HG03442 (cell line): Measurements from ENCODE around the gene XRCC2.
A peak's percentile ranks its signal among the peaks of the same experiment; 100 is the strongest.
"Not testable (repeated sequence)": the region's sequence is repeated elsewhere in the genome, so short reads cannot be mapped to it uniquely, and the experiment has no call there.

ENCODE experiments used
- ATAC-seq: cut with Tn5 transposase; IDR thresholded peaks from one replicate; pipeline ENCODE4 v1.9.1; 2021; ENCODE audit warnings: mild to moderate bottlenecking, moderate library complexity; ENCODE audit not compliant: unreplicated experiment

The XRCC2 gene

DNA sequence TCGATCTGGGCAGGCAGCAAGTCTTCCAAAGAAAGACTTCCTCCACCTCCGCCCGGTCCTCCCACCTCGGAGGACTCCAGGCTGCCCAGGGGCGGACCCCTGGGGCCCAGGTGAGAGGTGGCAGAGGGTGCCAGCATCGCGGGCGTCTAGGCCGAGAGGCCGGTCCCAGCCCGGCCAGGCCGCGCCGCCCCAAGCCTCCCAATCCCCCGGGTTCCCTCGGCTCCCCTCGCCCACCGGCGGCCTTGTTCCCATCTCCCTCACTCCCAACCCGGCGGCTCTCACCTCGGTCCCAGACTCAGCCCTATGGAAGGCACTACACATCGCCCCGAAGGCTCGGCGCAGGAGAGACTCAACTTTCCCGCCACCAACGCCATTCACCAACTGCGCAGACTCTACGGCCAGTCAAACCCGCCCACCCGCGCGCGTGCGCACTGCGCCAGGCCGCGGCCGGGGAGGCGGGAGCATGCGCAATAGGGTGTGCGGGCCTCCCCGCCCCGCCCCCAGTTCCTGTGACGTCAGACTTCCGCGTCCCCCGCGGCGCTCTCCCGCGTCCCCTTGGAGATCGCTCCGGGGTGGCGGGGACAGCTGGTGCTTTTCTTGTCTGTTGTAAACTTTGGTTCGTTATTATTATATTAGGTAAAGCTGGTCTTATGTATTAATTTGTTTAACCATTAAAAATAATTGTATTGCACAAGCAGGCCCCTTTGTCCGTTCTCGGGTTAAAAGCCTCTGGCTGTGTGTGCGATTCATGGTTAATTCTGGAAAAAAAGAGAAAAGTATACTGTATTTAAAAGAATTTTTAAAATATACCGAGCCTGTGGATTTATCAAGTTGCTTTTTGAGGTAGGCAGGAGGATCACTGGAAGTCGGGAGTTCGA, at the start of gene XRCC2:
XRCC2 (minus strand) TSS at position 383 of the 878 bp plus-strand sequence; CDS start at position 321, 62 bp downstream.
- ATAC-seq, result peak; percentile 91

DNA sequence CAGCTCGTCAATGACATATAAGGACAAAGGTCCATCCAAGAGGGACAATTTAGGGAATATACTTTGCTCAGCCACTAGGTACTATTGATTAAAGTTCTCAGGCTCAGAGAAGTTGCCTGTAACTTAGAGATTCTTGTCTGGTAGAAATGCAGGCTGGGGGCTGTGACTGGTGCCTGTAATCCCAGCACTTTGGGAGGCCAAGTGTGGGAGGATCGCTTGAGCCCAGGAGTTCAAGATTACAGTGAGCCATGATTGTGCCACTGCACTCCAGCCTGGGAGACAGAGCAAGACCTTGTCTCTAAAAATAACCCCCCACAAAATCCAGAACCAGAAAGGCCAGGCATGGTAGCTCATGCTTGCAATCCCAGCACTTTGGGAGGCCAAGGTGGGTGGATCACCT, 47.4 kb upstream of the XRCC2 start:
- no peak for ATAC-seq

DNA sequence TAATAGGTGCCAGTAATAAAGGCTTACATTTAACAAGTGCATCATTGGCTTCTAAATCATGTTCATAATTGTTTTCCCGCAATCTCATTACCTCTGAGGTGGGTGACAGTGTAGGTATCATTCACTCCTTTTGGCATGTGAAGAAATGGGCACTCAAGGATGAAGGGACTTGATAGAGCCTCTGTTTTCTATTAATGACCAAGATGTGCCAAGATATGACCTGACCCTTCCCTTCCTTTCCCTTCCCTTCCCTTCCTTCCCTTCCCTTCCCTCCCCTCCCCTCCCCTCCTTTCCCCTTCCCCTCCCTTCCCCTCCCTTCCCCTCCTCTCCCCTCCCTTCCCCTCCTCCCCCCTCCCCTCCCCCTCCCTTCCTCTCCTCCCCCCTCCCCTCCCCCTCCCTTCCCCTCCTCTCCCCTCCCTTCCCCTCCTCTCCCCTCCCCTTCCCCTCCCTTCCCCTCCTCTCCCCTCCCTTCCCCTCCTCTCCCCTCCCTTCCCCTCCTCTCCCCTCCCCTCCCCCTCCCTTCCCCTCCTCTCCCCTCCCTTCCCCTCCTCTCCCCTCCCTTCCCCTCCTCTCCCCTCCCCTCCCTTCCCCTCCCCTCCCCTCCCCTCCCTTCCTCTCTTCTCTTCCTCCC, 36.6 kb upstream of the XRCC2 start:
- ATAC-seq, result not testable (repeated sequence)

DNA sequence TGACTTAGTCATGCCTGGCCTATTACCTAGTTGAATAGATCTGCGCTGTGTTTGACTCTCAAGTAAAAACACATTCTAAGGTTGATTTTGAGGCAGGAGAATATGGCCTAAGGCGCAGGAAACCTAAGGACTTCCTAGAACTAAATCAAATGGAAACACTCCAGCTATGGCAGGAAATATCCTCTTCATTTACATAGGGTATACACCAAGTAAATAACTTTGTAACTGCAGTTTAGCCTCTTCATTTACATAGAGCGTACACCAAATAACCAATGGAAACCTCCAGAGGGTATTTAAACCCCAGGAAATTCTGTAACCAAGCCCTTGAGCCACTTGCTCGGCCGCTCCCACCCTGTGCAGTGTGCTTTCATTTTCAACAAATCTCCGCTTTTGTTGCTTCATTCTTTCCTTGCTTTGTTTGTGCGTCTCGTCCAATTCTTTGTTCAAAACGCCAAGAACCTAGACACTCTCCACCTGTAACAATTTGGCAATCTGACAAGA, 35.6 kb upstream of the XRCC2 start:
- ATAC-seq, result no peak

DNA sequence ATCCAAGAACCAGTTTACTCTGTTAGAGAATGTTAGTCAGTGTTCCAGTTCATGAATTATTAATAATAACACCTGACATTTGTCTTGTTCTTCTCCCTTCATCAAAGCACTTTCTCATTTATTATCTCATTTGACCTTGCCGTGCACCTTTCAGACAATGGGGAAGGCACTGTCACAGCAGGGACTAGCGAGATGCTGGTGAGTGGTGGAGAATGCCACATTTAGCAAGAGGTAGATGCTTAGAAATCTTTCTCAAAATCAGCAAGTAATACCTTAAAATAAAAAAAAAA, 34.2 kb upstream of the XRCC2 start:
- no peak for ATAC-seq

DNA sequence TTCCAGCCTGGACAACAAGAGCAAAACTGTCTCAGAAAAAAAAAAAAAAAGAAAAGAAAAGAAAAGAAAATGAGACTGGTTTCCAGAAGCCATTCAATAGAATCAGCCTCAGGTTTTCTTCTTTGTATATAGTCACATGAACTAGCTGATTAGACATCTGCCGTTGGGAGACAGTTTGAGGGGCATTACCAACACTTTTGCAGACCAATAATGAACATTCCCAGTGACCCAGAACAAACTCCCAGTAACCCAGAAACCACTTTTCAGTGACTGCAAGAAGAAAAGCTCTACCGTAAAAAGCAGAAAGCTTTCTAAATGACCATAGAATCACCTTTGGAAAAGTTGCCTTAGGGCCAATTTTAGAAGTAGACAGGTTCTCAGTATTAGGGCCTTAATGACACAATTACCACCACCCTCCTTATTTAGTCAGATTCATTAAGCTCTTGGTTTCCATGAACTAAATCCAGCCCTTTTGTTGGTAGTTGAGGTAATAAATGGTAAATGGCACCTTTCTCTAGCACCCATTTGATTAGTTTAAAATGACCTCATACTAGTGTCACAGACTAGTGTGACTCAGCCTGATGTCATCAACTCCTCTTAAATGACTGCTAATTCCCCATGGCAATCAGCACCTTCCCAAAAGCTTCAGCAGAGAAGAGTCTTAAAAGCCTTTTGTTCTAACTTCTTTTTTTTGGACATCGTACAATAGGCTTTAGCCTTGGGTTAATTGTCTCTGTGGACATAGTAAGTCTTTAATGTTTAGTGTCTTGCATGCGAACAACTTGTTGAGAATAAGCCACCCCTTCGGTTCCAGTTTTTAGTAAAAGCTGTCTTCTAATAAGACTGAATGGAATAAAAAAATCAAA, 33.6 kb upstream of the XRCC2 start:
- no peak for ATAC-seq

DNA sequence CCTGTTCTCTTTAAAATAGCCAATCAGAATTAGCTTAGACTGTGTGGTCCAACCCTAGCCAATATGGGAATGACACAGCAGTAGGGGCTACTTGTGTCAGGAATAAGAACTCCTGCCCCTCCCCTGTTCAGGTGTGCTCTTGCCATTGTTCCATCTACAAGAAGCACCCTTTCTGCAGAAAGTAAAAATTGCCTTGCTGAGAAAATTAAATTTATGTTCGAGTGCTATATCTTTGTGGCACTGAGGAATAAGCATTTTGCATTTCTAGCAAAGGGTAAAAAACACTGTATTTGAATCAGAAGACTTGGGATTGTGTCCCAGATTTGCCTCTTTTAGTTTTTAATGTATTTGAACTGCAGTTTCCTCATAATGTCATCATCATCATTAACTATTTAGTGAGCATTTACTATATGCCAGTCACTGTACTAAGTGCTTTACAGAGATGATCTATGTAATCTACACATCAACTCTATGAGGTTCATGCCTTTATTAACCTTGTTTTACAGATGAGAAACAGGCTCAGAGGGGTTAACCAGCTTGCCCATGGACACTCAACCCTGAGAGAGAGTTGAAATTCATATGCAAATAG, 28.9 kb upstream of the XRCC2 start:
- ATAC-seq, result no peak

DNA sequence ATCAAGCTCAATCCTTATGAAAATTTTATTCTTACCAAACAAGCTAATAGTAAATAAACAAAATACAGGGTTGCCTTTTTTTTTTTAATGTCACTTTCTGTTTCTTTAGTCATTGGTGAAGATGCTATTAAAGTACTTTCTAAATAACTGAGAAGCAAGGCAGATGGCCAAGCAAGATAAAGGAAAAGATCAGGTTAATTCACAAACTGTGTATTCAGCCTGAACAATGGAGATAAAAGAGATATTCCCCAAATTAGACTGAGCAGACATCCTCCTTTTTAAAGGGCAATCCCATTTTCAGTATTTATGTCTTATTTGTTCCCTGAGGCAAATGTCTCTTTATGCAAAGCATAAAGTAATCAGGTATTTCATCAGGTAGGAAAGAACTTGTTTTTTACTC, 23.1 kb upstream of the XRCC2 start:
- no peak for ATAC-seq

DNA sequence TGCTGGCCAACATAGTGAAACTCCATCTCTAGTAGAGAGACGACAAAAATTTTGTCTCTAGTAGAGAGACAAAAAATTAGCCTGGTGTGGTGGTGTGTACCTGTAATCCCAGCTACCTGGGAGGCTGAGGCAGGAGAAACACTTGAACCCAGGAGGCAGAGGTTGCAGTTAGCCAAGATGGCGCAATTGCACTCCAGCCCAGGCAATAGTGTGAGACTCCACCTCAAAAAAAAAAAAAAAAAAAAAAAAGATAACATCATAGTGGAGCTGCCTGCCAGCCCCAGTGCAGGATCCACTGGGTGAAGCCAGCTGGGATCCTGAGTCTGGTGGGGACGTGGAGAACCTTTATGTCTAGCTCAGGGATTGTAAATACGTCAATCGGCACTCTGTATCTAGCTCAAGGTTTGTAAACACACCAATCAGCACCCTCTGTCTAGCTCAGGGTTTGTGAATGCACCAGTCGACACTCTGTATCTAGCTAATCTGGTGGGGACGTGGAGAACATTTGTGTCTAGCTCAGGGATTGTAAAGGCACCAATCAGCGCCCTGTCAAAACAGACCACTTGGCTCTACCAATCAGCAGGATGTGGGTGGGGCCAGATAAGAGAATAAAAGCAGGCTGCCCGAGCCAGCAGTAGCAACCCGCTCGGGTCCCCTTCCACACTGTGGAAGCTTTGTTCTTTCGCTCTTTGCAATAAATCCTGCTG, 21.5 kb upstream of the XRCC2 start:
- ATAC-seq, result not testable (repeated sequence)

DNA sequence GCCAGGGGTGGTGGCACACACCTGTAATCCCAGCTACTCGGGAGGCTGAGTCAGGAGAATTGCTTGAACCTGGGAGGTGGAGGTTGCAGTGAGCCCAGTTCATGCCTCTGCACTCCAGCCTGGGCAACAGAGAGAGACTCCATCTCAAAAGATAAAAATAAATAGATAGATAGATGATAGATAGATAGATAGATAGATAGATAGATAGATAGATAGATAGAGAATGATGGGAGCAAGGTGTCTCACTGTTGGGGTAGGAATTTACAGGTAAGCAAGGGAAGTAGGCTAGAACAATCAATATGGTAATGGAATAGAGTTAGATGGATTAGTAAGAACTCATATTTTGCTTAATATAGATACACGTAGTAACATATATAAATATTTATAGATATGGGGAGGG, 16.3 kb upstream of the XRCC2 start:
- ATAC-seq, result not testable (repeated sequence)

DNA sequence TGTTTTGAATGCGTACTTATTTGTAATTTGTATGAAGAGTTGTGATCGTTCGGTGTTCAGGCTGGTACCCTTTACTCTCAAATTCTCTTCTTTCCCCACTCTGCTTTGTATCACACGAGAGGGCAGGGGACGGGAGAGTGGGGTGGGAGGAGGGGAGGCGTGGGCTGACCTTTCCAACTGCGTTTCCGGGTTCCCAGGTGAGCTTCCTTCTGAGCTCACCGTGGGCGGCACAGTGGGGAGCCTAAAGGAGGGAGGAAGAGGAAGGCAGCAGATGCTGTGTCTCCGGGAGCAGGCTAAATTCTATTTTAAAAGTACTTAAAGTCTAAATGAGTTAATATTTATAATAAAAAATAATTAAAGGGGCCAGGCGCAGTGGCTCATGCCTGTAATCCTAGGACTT, 7.4 kb upstream of the XRCC2 start:
- ATAC-seq, result no peak

DNA sequence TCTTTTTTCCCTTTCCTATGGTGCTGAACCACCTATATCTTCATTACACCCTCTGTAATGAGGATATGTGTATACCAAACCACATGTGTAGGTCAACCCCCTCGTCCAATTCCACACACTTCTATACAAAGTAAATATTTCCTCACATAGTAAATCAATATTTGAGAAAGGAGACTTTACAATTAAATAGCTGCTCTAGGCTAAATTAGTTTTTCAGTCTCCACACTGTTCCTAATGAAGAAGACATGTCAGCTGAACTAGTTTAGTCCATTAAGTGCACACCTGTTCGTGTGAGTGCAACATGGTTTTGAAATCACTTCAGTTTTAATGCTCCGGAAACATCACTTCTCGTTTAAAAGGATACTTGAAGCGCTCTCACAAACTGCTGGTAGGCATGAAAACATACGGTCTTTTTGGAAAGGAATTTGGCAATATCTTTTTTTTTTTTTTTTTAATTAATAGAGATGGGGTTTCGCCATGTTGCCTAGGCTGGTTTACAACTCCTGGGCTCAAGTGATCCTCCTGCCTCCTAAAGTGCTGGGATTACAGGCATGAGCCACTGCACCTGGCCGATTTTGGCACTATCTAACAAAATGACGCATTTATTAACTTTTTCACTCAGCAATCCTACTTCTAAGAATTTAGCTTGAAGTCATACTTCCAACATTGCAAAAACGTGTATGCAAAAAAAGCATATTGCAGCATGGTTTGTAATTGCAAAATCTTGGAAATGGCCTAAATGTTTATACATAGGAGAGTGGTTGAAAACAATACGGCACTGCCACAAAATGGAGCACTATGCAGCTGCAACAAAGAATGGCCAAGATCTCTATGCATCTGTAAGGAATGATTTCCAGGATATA, 2.1 kb upstream of the XRCC2 start:
- no peak for ATAC-seq

DNA sequence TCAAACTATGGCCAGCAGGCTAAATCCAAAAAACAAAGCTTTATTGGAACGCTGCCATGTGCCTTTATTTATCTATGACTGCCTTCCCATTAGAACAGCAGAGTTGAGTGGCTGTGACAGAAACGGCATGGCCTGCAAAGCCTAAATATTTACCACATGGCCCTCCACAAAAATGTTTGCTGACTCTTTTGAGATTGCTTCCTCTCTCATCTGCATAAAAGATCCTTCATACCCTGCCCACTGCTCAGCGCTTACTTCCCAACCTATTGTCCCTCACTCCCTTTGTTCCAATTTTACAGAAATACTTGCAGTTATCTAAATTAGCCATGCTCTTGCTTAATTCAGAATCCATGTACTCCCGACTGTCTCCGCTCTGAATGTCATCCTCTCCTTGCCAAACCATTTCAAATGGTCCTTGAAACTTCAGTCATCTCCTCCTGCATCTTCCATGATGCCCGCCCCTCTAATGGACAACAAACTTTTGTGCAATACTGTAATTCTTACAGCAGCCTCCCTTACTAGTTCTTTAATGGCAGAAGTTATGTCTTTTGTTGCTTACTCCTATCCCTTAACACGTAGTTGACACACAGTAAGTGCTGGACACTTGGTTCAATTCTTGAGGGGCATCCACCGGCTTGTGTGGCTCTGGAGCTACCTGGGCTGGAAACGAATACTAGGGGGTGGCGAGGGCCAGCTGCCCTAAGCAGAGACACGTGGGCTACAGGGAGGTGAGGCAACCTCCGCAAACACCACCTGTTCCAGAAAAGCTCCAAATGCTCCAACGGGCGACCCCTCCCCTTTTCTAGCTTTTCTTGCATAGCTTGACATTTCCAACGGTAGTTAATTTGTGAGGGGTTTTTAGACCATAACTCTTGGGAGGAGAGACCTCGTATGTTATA, 832 bp downstream of the XRCC2 start:
- peak; percentile 25 for ATAC-seq

DNA sequence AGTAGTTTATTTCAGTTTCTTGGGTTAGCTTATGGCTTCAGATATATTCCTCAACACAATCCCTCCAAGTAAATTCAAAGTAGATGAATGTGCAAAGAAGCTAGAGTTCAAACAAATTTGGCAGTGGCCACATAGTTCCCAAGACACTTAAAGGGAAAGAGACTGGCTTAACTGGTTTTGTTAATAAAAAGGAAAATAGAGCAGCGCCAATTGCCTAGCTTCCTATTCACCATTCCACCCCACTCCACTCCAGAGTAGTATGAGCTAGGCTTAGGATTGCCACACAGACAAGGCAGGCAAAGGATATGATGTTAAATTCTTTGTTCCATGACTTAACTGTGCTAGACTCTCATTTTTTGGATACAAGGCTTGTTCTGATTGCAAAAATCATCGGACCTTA, 2.0 kb downstream of the XRCC2 start:
- no peak for ATAC-seq

DNA sequence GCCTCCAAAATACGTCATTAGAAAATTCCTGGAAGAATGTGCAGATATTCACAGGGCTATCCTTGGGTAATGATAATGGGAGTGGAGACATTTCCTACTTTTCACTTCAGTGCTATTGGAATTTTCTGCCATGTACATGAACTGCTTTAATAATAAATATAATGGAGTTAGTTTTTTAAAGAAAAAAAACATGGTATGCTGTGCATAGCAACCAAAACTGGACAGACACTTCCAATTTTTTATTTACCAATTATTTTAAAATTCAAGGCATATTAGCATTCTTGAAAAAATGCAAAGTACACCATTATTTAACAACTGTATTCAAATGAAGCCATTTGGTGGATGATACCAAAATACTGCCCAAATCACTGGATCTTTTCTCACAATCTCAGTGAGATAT, 3.3 kb downstream of the XRCC2 start:
- ATAC-seq, result no peak

DNA sequence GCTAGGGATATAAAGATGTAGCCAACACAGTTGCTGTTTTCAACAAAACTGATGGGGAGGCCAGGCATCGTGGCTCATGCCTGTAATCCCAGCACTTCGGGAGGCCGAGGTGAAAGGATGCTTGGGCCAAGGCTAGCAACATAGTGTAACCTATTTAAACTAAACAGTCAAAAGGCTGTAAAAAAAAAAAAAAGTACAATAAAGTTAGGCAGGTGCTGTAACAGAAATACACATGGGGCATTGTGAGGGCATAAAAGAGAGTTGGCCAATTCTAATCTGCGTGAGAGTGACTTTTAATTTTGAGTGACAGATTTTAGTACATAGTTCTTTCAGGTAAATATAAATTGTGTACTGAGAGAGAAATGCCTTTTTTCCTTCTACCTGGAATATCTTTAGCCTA, 6.2 kb downstream of the XRCC2 start:
- no peak for ATAC-seq

DNA sequence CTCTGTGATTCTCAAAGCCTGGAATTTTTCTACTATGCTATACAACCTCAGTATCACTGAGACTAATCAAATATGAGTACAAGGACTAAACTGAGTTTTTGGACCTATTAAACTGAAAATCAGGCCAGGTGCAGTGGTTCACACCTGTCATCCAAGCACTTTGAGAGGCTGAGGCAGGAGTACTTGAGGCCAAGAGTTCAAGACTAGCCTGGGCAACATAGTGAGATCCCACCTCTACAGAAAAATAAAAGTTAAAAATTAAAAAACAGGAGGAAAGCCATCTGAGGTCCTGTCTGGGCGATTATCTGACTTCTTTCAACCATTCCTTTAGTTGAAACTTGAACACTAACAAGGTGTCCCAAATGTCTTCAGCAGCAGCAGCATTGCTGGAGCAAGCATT, 7.0 kb downstream of the XRCC2 start:
- no peak for ATAC-seq

DNA sequence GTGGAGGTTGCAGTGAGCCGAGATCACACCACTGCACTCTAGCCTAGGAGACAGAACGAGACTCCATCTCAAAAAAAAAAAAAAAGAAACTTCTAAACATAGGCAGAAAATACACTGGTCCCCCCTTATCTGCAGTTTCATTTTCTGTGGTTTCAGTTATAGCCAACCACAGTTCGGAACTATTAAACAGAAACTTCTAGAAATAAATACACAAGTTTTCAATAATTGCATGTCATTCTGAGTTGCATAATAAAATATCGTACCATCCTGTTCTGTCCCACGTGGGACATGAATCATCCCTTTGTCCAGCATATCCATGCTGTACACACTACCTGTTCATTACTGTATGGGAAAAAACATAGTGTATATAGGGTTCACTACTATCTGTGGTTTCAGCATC, 8.0 kb downstream of the XRCC2 start:
- peak; percentile 65 for ATAC-seq

DNA sequence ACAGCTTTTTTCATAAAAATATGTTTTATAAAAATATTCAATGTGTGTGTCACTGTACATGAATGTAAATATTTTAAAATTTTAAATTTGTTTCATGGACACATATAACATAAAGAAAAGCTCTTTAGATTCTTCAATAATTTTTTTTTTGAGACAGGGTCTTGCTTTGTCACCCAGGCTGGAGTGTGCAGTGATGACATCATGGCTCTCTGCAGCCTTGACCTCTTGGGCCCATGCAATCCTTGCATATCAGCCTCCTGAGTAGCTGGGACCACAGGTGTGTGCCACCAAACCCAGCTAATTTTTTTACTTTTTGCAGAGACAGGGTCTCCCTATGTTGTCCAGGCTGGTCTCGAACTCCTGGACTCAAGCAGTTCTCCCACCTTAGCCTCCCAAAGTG, 9.9 kb downstream of the XRCC2 start:
- no peak for ATAC-seq
